Measurements from ENCODE around the gene DGKZ.

- TF ChIP-seq CTCF (conservative IDR thresholded peaks at IDR 0.05) (no peak), ZFX (IDR thresholded peaks at IDR 0.05) (no peak)
Observed at GRCh38 chr11:46387919-46388618, 40.8 kb downstream of the DGKZ start.
